ENCODE results near the gene RASA3. TPM values are rescaled to one million over a fixed set of nuclear protein-coding genes. Genes with fewer than 3 reads are reported as not detected.
A peak's percentile ranks its signal among the peaks of the same experiment; 100 is the strongest.

Gene RASA3
- polyA plus RNA-seq, 5 donors, result 10.5 to 14.4 (median 12.2) TPM

- no peak for DNase-seq
Observed at GRCh38 chr13:114007566-114007965, 124.9 kb downstream of the RASA3 start.

GRCh38 chr13:114005206-114005724 is 127.2 kb downstream of the RASA3 start:
- DNase-seq, result no peak

- no peak for DNase-seq
Observed at GRCh38 chr13:114004420-114005205, 127.8 kb downstream of the RASA3 start.

GRCh38 chr13:114002771-114003321 is 129.6 kb downstream of the RASA3 start:
- DNase-seq, result no peak

GRCh38 chr13:114002009-114002544 is 130.3 kb downstream of the RASA3 start:
- no peak for DNase-seq

- no peak for DNase-seq
Observed at GRCh38 chr13:114001331-114002008, 131.0 kb downstream of the RASA3 start.

- no peak for DNase-seq
Observed at GRCh38 chr13:114000151-114001040, 132.0 kb downstream of the RASA3 start.

GRCh38 chr13:113999618-113999910 is 132.9 kb downstream of the RASA3 start:
- DNase-seq, result no peak

GRCh38 chr13:113998781-113999617 is 133.4 kb downstream of the RASA3 start:
- no peak for DNase-seq

GRCh38 chr13:113997845-113998751 is 134.3 kb downstream of the RASA3 start:
- peak; percentile 56 to 65 for DNase-seq

GRCh38 chr13:113996912-113997745 is 135.3 kb downstream of the RASA3 start:
- no peak for DNase-seq

GRCh38 chr13:113996081-113996911 is 136.1 kb downstream of the RASA3 start:
- no peak for DNase-seq

GRCh38 chr13:113995051-113995601 is 137.3 kb downstream of the RASA3 start:
- DNase-seq, result no peak

GRCh38 chr13:113992276-113993005 is 140.0 kb downstream of the RASA3 start:
- no peak for DNase-seq

GRCh38 chr13:113991676-113992179 is 140.7 kb downstream of the RASA3 start:
- no peak for DNase-seq

- DNase-seq, result no peak
Observed at GRCh38 chr13:113991191-113991669, 141.2 kb downstream of the RASA3 start.
